ENCODE results near the gene LIX1L.

Gene LIX1L

GRCh38 chr1:145985502-145986439 lies 28.0 kb upstream of the LIX1L start:
- no peak for DNase-seq (ENCODE audit: low read depth)

- DNase-seq (ENCODE audit: low read depth) = no peak
Observed at GRCh38 chr1:145985129-145985501, 27.3 kb upstream of the LIX1L start.

GRCh38 chr1:145983960-145984830 lies 26.4 kb upstream of the LIX1L start:
- DNase-seq (ENCODE audit: low read depth) = no peak

- no peak for DNase-seq (ENCODE audit: low read depth)
Observed at GRCh38 chr1:145983206-145983675, 25.4 kb upstream of the LIX1L start.

DNA sequence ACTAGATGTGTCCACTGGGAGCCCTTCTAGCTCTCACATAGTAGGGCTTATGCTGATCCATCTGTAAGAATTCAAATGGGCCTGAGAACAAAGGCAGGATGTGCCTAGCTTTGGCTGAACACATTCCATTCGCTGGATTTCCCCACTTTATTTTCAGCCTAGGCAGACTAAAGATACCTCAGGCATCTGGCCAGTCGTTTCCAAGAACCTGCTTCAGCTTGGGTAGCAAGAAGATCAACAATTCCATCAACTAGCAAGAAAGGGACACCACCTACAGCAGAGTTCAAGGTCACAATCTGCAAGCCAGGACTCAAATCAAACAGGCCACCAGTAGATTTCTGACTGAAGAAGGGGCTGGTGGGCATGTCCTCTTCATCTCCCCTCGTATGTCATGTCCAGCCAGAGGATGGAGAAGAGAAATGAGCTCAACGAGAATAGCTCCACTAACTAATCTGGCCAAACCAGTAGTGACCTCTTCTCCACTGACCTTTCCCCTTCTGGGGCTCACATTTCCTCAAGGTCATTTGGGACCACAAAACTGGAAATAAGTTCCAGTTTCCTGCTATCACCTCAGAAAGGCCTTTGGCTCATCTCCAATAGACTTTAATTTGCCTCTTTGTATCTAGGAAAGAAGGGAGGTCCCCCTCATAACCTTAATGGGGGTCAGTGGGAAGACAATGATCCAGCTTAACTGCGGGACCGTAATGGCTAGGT lies 24.4 kb upstream of the LIX1L start:
- DNase-seq (ENCODE audit: low read depth) = no peak

- no peak for DNase-seq (ENCODE audit: low read depth)
Observed at GRCh38 chr1:145980457-145980994, 22.7 kb upstream of the LIX1L start.

DNA sequence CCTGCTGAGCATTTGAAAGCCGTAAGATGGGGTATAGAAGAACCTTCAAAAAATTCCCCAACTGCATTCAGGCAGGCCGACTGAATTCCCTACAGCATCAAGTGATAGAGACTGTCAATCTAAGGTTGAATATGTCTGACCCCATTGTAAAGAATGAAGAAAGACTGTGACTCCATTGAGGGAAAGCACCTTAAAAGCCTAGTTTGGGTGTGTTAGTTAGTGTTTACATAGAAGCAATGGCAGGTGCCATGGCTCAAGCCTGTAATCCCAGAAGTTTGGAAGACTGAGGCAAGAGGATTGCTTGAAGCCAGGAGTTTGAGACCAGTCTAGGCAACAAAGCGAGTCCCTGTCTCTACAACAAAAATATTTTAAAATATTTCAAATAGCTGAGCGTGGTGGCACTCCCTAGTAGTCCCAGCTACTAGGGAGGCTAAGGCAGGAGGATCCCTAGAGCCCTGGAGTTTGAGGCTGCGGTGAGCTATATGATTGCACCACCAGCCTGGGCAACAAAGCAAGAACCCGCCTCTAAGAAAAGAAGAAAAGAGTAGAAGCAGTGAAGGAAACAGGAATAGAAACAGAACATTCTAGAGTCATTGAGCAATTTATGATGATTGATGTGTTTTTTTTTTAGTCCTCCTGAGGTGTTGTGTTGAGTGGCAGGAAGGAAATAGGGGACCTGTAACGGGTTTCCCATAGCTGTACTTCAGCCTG lies 22.1 kb upstream of the LIX1L start:
- no peak for DNase-seq (ENCODE audit: low read depth)

- DNase-seq (ENCODE audit: low read depth) = peak; percentile 100
Observed at GRCh38 chr1:145978854-145979745, 21.3 kb upstream of the LIX1L start.

- no peak for DNase-seq (ENCODE audit: low read depth)
Observed at GRCh38 chr1:145978471-145978853, 20.6 kb upstream of the LIX1L start.

DNA sequence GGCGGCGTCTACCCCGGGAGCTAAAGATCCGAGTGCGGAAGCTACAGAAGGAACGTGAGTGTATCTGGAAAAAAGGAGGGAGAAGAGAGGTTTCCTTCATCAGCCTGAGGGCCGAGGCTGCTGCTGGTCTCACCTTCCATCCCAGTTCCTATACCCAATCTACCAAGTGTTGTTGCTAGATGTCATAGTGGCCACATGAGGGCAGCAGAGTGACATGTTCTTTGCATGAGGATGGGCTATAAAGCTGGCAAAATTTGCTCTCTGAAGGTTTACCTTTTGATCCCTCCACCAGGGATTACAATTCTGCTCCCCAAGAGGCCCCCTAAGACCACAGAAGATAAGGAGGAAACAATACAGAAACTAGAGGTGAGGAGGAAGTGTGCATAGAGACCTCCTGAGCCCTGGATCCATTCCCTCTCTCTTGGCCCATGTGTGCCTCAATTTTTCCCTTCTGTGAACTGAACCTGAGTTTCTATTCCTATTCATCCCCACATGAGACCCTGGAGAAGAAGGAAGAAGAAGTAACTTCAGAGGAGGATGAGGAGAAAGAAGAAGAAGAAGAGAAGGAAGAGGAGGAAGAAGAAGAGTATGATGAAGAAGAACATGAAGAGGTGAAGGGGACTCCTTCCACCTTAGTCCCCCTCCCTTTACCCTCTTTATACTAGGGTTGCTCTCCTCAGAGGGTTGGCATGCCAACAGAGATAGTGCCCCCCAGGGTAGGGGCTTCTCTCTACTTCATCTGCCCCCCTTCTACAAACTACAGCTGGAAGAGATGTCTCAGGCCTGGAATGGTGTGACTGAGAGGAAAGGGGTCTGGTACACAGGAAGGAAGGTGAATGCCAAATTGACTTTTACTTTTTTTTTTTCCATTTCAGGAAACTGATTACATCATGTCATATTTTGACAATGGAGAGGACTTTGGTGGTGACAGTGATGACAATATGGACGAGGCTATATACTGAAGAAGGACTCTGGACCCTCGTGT lies 20.0 kb upstream of the LIX1L start:
- peak; percentile 81 for DNase-seq (ENCODE audit: low read depth)

DNA sequence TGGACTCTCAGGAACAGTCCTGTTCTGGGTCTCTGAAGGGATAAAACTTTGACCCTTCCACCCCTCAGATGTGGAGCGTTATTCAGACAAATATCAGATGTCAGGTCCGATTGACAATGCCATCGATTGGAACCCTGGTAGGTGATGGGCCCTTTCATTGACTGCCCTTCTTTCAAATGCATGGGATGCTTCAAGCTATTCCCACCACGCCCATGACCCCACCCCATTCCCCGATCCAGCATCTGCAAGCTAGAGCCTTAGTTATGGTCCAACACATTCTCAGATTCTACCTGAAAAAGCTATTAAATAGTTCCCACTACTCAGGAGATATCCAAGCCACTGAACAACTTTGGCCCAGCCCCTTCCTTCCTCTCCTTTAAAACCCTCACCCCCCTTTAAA lies 19.2 kb upstream of the LIX1L start:
- DNase-seq (ENCODE audit: low read depth) = no peak

GRCh38 chr1:145975216-145975615 lies 17.4 kb upstream of the LIX1L start:
- no peak for DNase-seq (ENCODE audit: low read depth)

DNA sequence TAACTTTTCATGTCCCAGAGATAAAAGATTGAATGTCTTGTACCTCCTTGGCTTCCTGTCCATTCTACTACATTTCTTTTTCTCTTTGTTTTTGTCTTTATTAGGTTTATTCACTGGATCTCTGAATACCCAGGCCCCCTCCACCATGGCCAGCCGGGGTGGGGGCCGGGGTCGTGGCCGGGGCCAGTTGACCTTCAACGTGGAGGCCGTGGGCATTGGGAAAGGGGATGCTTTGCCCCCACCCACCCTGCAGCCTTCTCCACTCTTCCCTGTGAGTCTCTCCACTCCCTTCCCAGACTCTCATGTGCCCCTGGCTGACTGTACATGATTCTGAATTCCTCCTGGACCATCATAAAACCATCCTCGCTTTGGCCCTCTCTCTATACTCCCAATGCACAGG lies 16.9 kb upstream of the LIX1L start:
- no peak for DNase-seq (ENCODE audit: low read depth)

GRCh38 chr1:145972580-145972979 lies 14.8 kb upstream of the LIX1L start:
- DNase-seq (ENCODE audit: low read depth) = no peak

DNA sequence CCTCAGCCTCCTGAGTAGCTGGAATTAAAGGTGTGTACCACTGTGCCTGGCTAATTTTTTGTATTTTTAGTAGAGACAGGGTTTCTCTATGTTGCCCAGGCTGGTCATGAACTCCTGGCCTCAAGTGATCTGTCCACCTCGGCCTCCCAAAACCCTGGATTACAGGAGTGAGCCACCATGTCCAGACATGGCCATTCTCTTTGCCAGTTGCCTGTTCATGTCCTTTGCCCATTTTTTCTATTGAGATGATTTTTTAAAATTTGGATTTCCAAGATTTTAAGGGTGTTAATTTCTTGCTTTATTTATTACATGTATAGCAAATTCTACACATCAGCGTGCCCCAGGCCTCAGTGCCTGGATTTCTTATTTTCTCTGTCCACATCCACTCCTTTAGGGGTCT lies 9.5 kb upstream of the LIX1L start:
- DNase-seq (ENCODE audit: low read depth) = no peak

GRCh38 chr1:145965119-145965744 lies 7.4 kb upstream of the LIX1L start:
- DNase-seq (ENCODE audit: low read depth) = no peak

- DNase-seq (ENCODE audit: low read depth) = peak; percentile 94
Observed at GRCh38 chr1:145964328-145965118, 6.7 kb upstream of the LIX1L start, which contains the start of the genes ANKRD34A and POLR3GL. Gene ANKRD34A, minus strand, starts transcription at chr1:145964575. Its CDS starts 2,816 bp downstream, at chr1:145961759. Gene POLR3GL, plus strand, starts transcription at chr1:145964690. Its CDS starts 10,176 bp downstream, at chr1:145974866.
